ENCODE measurements around the gene KRTAP15-1.

GRCh38 chr21:30447056-30447455 is 7.0 kb downstream of the KRTAP15-1 start:
- TF ChIP-seq POLR2AphosphoS5 (IDR thresholded peaks at IDR 0.05; ENCODE audit: low read depth, low read length), result no peak
- no peak for TF ChIP-seq POLR2A (IDR thresholded peaks at IDR 0.05; ENCODE audit: low read depth, low read length)

Data from GM12892 (cell line).